GM11168 (cell line): ENCODE measurements around the gene GH1.
"Not testable (repeated sequence)": the region's sequence is repeated elsewhere in the genome, so short reads cannot be mapped to it uniquely, and the experiment has no call there.

ENCODE experiments used
- in situ Hi-C: fragments of 300-500 bp; cut with MboI; formaldehyde crosslinking; loops from one replicate; pipeline ENCODE4 v1.12.0; 2022; ENCODE audit warnings: low sequenced_read_pairs; ENCODE audit not compliant: unreplicated experiment

Gene GH1

GRCh38 chr17:63871646-63872365, 46.8 kb downstream of the GH1 start:
- in situ Hi-C loops = not testable (repeated sequence)

GRCh38 chr17:63870292-63870665, 48.4 kb downstream of the GH1 start:
- in situ Hi-C loops = not testable (repeated sequence)

- in situ Hi-C loops = not testable (repeated sequence)
These were observed 48.9 kb downstream of the GH1 start for GRCh38 chr17:63869491-63870291.
